ENCODE results near the gene CUTA. TPM values are rescaled to one million over a fixed set of nuclear protein-coding genes. Genes with fewer than 3 reads are reported as not detected.

The CUTA gene
- total RNA-seq, 1 experiment from 2014 or later = 186 TPM

DNA sequence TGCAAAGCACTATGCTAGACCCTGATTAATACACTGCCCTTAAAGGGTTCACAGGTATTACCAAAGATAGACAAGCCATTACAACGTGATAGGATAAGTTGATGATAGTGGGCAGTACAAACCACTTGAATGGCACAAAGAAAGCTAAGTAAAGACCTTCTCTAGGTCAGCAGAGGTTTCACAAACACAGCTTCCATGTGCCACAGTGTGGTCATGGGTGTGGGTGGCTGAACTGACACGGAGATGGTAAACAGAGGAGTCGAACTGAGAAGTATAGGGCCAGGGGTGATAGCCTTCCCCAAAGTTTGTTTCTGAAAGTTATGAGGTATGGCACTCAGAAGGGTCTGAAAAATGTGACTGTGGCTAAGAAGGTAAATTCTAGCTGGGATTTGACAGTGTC, 40.8 kb upstream of the CUTA start:
- ChIA-PET POLR2A (no interaction called here), RAD21 (ENCODE audit: low non-redundant PET in 1 of 2, low total read pairs in 2 of 2, uncharacterized antibody in 2 of 2, unreplicated experiment in 2 of 2) (no interaction called here), CTCF (no interaction called here)
- Histone ChIP-seq H2AFZ (ENCODE audit: low read depth, low read length, poor library complexity, severe bottlenecking) (no peak overlapping the region), H4K20me1 (ENCODE audit: insufficient read depth) (no peaks in the 10 kb centered on the region), H3K27ac (ENCODE audit: low read depth, low read length) (no peak overlapping the region), H3K27me3 (ENCODE audit: insufficient read depth, low read length) (no peaks in the 10 kb centered on the region), H3K9ac (ENCODE audit: low read length) (no peak overlapping the region), H3K4me3 (replicated peaks in 1 of 2; ENCODE audit: low read depth in 1 of 2, low read length in 2 of 2) (no peak overlapping the region), H3K9me2 (ENCODE audit: insufficient read depth) (no peaks in the 10 kb centered on the region), H3K4me2 (ENCODE audit: low read length) (no peak overlapping the region), H3K9me3 (ENCODE audit: control insufficient read depth in 1 of 2, insufficient read depth in 1 of 2, low read depth in 1 of 2, low read length in 2 of 2) (no peaks in the 10 kb centered on the region), H3K79me2 (ENCODE audit: insufficient read depth, low read length) (peaks cover 26% of the 10 kb centered on the region), H3K36me3 (ENCODE audit: control insufficient read depth in 1 of 2, insufficient read depth in 2 of 2, low read length in 2 of 2) (peaks cover 4 to 14% of the 10 kb centered on the region in 2 experiments; a peak in 3 of 4 replicates), H3K4me1 (ENCODE audit: control insufficient read depth in 1 of 2, insufficient read depth in 2 of 2, low read length in 2 of 2) (peaks cover 5 to 8% of the 10 kb centered on the region in 2 experiments; a peak in 3 of 4 replicates)
- BruUV-seq (replicated peaks) = no TSS peak
- ATAC-seq (no peak), DNase-seq (ENCODE audit: low read depth, low spot score) (no peak)
- TF ChIP-seq JUND (IDR thresholded peaks at IDR 0.05) (no peak), EZH2 (IDR thresholded peaks at IDR 0.05) (no peak)
- intact Hi-C loops (cut with micrococcal nuclease) = no loop called here

DNA sequence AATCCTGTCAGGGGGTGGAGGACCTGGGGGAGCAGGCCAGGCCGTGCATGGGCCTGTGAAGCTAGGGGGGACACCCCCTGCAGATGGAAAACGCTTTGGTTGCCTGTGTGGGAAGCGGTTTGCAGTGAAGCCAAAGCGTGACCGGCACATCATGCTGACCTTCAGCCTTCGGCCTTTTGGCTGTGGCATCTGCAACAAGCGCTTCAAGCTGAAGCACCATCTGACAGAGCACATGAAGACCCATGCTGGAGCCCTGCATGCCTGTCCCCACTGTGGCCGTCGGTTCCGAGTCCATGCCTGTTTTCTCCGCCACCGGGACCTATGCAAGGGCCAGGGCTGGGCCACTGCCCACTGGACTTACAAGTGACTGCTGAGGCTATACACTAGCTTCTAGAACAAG, 38.2 kb upstream of the CUTA start:
- Histone ChIP-seq H3K36me3 (ENCODE audit: control insufficient read depth in 1 of 2, insufficient read depth in 2 of 2, low read length in 2 of 2) (peaks cover 4 to 14% of the 10 kb centered on the region in 2 experiments; a peak in 3 of 4 replicates), H3K9me3 (ENCODE audit: control insufficient read depth in 1 of 2, insufficient read depth in 1 of 2, low read depth in 1 of 2, low read length in 2 of 2) (no peaks in the 10 kb centered on the region), H4K20me1 (ENCODE audit: insufficient read depth) (no peaks in the 10 kb centered on the region), H3K4me1 (ENCODE audit: control insufficient read depth in 1 of 2, insufficient read depth in 2 of 2, low read length in 2 of 2) (peaks cover 5 to 11% of the 10 kb centered on the region in 2 experiments; a peak in 3 of 4 replicates), H3K9me2 (ENCODE audit: insufficient read depth) (no peaks in the 10 kb centered on the region), H2AFZ (ENCODE audit: low read depth, low read length, poor library complexity, severe bottlenecking) (no peak overlapping the region), H3K4me2 (ENCODE audit: low read length) (no peak overlapping the region), H3K27me3 (ENCODE audit: insufficient read depth, low read length) (no peaks in the 10 kb centered on the region), H3K9ac (ENCODE audit: low read length) (no peak overlapping the region), H3K4me3 (replicated peaks in 1 of 2; ENCODE audit: low read depth in 1 of 2, low read length in 2 of 2) (no peak overlapping the region), H3K27ac (ENCODE audit: low read depth, low read length) (no peak overlapping the region), H3K79me2 (ENCODE audit: insufficient read depth, low read length) (peaks cover 30% of the 10 kb centered on the region)
- ATAC-seq (no peak), DNase-seq (ENCODE audit: low read depth, low spot score) (no peak)
- RAD21 ChIA-PET (ENCODE audit: low non-redundant PET in 1 of 2, low total read pairs in 2 of 2, uncharacterized antibody in 2 of 2, unreplicated experiment in 2 of 2) = no interaction called here
- intact Hi-C loops (cut with micrococcal nuclease) = no loop called here
- BruUV-seq (replicated peaks) = no TSS peak
- no peak for TF ChIP-seq EZH2phosphoT487 (IDR thresholded peaks at IDR 0.05; ENCODE audit: borderline replicate concordance)
- TF ChIP-seq SP1 (IDR thresholded peaks at IDR 0.05; ENCODE audit: low read depth) = no peak
- TF ChIP-seq, protein P1, sequence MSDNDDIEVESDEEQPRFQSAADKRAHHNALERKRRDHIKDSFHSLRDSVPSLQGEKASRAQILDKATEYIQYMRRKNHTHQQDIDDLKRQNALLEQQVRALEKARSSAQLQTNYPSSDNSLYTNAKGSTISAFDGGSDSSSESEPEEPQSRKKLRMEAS (IDR thresholded peaks at IDR 0.05) = no peak
- POLR2A ChIA-PET = no interaction called here
- CTCF ChIA-PET = no interaction called here
